B cell (primary cell): ENCODE measurements around the gene CYTH4. TPM values are rescaled to one million over a fixed set of nuclear protein-coding genes. Genes with fewer than 3 reads are reported as not detected.

Source experiments
- ATAC-seq: fragments of 200-7000 bp; cut with Tn5 transposase; one replicate; pipeline ENCODE4 v1.10.0; 2021; ENCODE audit warnings: low read depth, mild to moderate bottlenecking, moderate number of reproducible peaks, moderate library complexity
- CTCF ChIA-PET: fragments of 350-600 bp; sonication (Branson Sonifier 250); formaldehyde crosslinking; loops from one replicate; lab custom pipeline; 2021; ENCODE audit warnings: antibody characterized with exemption, inconsistent platforms; lab: Charles Lee
- POLR2A ChIA-PET: fragments of 350-600 bp; sonication (Branson Sonifier 250); formaldehyde crosslinking; loops from one replicate; lab custom pipeline; 2021; ENCODE audit warnings: antibody characterized with exemption; lab: Charles Lee
- DNase-seq: peaks from one replicate; pipeline ENCODE4 v3.0.0; 2013
- H2AFZ ChIP-seq: 2 replicates; pipeline ENCODE4 v1.6.1; 2012; ENCODE audit warnings: mild to moderate bottlenecking, low read depth, low read length; ENCODE audit not compliant: insufficient read depth, poor library complexity, severe bottlenecking
- H3K27ac ChIP-seq, 2 donors: 1 replicate in 1 of 2; 2 replicates in 1 of 2; pipeline ENCODE4 v1.5.1; 2012 to 2013; ENCODE audit warnings: low read length in 2 of 2, mild to moderate bottlenecking in 2 of 2, moderate library complexity in 1 of 2
- H3K27me3 ChIP-seq, 4 experiments: fragments of 200-600 bp in 1 of 4; sonication (generic) in 1 of 4; replicated peaks in 1 of 4; 1 replicate in 2 of 4; 2 replicates in 2 of 4; pipeline versions ENCODE4 v1.6.1 to v1.7.0; 2013 to 2016; ENCODE audit warnings: low read length in 3 of 4, mild to moderate bottlenecking in 2 of 4, mixed read lengths in 1 of 4, moderate library complexity in 1 of 4; ENCODE audit not compliant: insufficient read depth in 4 of 4, control insufficient read depth in 3 of 4; ENCODE audit errors: control extremely low read depth in 1 of 4
- H3K36me3 ChIP-seq, 2 experiments: replicated peaks in 1 of 2; 1 replicate in 1 of 2; 2 replicates in 1 of 2; pipeline versions ENCODE4 v1.6.1 to v1.7.1; 2013; ENCODE audit warnings: low read length in 1 of 2; ENCODE audit not compliant: insufficient read depth in 2 of 2, control insufficient read depth in 1 of 2; ENCODE audit errors: control extremely low read depth in 1 of 2, extremely low read depth in 1 of 2
- H3K4me1 ChIP-seq, 2 donors: fragments of 200-600 bp in 1 of 2; sonication (generic) in 1 of 2; 1 replicate in 1 of 2; 2 replicates in 1 of 2; pipeline versions ENCODE4 v1.5.1 to v1.6.1; 2013 to 2017; ENCODE audit warnings: low read length in 2 of 2; ENCODE audit not compliant: control insufficient read depth in 2 of 2, insufficient read depth in 2 of 2
- H3K4me2 ChIP-seq: replicated peaks from 2 replicates; pipeline ENCODE3; 2012; ENCODE audit warnings: mild to moderate bottlenecking, low read depth, low read length; ENCODE audit not compliant: poor library complexity, severe bottlenecking
- H3K4me3 ChIP-seq, 5 experiments: fragments of 200-600 bp in 1 of 5; sonication (generic) in 1 of 5; 1 replicate in 3 of 5; 2 replicates in 2 of 5; pipeline versions ENCODE4 v1.5.1 to v1.7.0; 2011 to 2016; ENCODE audit warnings: low read length in 4 of 5, mild to moderate bottlenecking in 4 of 5, low read depth in 2 of 5, control low read depth in 1 of 5, moderate library complexity in 1 of 5; ENCODE audit not compliant: insufficient read depth in 1 of 5; ENCODE audit errors: control extremely low read depth in 1 of 5, extremely low read depth in 1 of 5
- H3K79me2 ChIP-seq: fragments of 200-600 bp; sonication (generic); one replicate; pipeline ENCODE4 v1.6.0; 2016; ENCODE audit warnings: low read length; ENCODE audit not compliant: control insufficient read depth, insufficient read depth
- H3K9ac ChIP-seq: fragments of 200-600 bp; sonication (generic); 2 replicates; pipeline ENCODE4 v1.6.1; 2017; ENCODE audit warnings: mild to moderate bottlenecking, low read length, moderate library complexity
- H3K9me3 ChIP-seq, 3 donors: one replicate each; pipeline versions ENCODE4 v1.6.1 to v1.7.1; 2013; ENCODE audit warnings: low read length in 2 of 3; ENCODE audit not compliant: control insufficient read depth in 2 of 3, insufficient read depth in 1 of 3; ENCODE audit errors: control extremely low read depth in 1 of 3
- H4K20me1 ChIP-seq: 2 replicates; pipeline ENCODE4 v1.6.0; 2012; ENCODE audit warnings: mild to moderate bottlenecking, low read length; ENCODE audit not compliant: insufficient read depth, control insufficient read depth, poor library complexity, severe bottlenecking
- H3K27ac Mint-ChIP-seq: one replicate; pipeline ENCODE4 v1.8.0; 2021; ENCODE audit warnings: mixed read lengths
- H3K27me3 Mint-ChIP-seq: one replicate; pipeline ENCODE4 v1.8.0; 2021; ENCODE audit warnings: mixed read lengths
- H3K4me1 Mint-ChIP-seq: one replicate; pipeline ENCODE4 v1.8.0; 2021; ENCODE audit warnings: mixed read lengths
- H3K4me3 Mint-ChIP-seq: one replicate; pipeline ENCODE4 v1.8.0; 2021; ENCODE audit warnings: mixed read lengths
- H3K9me3 Mint-ChIP-seq: one replicate; pipeline ENCODE4 v1.8.0; 2022; ENCODE audit warnings: mixed read lengths; ENCODE audit not compliant: insufficient read depth
- EZH2 ChIP-seq: IDR thresholded peaks from 2 replicates; pipeline ENCODE4 v1.6.1; 2012; ENCODE audit warnings: borderline replicate concordance, low read depth, mild to moderate bottlenecking, moderate library complexity, low read length; ENCODE audit not compliant: insufficient read depth, poor library complexity, severe bottlenecking
- WGBS: methylation state at CpG from one replicate; pipeline ENCODE4 v1.1.5; 2013; ENCODE audit warnings: missing lambda C conversion rate; ENCODE audit not compliant: insufficient coverage; 5-methylcytosine and 5-hydroxymethylcytosine counted together
- intact Hi-C: fragments of 100-400 bp; cut with micrococcal nuclease; formaldehyde crosslinking; loops from one replicate; pipeline ENCODE4 v1.10.0; 2022
- polyA plus RNA-seq: library from polyadenylated mRNA; depleted of rRNA; stranded (reverse); fragments of >200 nt; gene quantifications from 2 replicates; pipeline ENCODE4 v1.2.3, GENCODE V29; 2012
- total RNA-seq, 2 donors: library from RNA; stranded (reverse); fragments of 120-200 nt in 1 of 2; gene quantifications; 1 replicate in 1 of 2; 2 replicates in 1 of 2; pipeline versions ENCODE4 v1.2.3 to v1.2.4, GENCODE V29; 2013 to 2022
- TF ChIP-seq, protein P1 (sequence below): fragments of 200-600 bp; IDR thresholded peaks from one replicate; pipeline ENCODE4 v1.8.0; 2022; ENCODE audit warnings: antibody characterized with exemption, mild to moderate bottlenecking

The CYTH4 gene
- total and polyA plus RNA-seq, 2 donors (not counting 1 experiment from before 2014, with no cell fraction given): 98.0 to 154 TPM

DNA sequence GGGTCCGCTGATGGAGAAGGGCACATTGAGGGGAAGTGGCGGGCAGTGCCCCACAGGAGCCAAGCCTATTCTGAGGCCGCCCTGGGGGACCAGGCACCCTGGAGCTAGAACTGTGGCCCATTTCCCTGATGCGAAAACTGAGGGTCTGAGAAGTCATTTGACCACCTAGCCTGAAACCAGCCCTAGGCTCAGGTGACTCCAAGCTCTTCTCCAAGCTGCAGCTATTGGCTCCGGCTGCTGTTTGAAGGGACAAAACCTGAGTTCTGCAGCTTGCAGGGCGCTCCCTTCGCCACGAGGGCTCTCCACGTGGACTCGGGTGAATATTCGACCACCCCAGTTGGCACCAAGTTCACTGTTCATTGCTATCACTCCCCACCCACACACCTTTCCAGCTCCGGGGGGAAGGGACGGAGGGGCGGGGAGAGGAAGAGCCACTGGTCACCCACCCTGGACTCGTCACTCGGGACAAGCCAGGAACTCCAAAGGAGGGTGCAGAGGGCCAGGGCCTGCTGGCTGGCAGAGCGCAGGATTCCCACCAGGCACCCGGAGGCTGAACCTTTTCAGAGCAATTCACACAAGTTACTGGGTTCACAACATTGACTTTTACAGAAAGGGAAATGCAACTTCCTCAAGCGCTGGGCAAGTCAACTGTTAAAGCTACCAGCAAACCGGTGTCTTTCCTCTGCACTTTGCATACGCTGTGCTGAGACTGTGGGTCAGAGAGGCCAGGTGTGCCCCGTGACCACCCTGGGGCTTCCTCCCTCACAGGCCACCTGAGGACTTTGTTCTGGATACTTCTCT is 37.2 kb upstream of the CYTH4 start:
- Histone ChIP-seq H3K27me3 (no peaks in the 10 kb centered on the region), H4K20me1 (peaks cover 35% of the 10 kb centered on the region), H3K4me1 (peaks cover 42 to 60% of the 10 kb centered on the region in 2 donors), H3K27ac (peak overlapping the region; percentile 80 to 86), H3K79me2 (peaks cover 45% of the 10 kb centered on the region), H3K9me3 (no peaks in the 10 kb centered on the region), H3K36me3 (peaks cover 0 to 20% of the 10 kb centered on the region in 2 experiments), H3K9ac (peak overlapping the region; percentile 92), H3K4me2 (peak overlapping the region; percentile 98), H2AFZ (no peak overlapping the region), H3K4me3 (peak overlapping the region; percentile 4 to 99 (median 97))
- TF ChIP-seq, protein P1, sequence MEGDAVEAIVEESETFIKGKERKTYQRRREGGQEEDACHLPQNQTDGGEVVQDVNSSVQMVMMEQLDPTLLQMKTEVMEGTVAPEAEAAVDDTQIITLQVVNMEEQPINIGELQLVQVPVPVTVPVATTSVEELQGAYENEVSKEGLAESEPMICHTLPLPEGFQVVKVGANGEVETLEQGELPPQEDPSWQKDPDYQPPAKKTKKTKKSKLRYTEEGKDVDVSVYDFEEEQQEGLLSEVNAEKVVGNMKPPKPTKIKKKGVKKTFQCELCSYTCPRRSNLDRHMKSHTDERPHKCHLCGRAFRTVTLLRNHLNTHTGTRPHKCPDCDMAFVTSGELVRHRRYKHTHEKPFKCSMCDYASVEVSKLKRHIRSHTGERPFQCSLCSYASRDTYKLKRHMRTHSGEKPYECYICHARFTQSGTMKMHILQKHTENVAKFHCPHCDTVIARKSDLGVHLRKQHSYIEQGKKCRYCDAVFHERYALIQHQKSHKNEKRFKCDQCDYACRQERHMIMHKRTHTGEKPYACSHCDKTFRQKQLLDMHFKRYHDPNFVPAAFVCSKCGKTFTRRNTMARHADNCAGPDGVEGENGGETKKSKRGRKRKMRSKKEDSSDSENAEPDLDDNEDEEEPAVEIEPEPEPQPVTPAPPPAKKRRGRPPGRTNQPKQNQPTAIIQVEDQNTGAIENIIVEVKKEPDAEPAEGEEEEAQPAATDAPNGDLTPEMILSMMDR: no peak
- no peak for TF ChIP-seq EZH2
- 20% methylated on average over 18 of the region's 22 CpGs for WGBS
- POLR2A ChIA-PET: interaction anchor here (0.7 to 5.5 kb wide), 8 partner anchors 14 to 66 kb away, joined by 3 to 83 read pairs (median 16); no protein-coding TSS in a partner anchor
- Mint-ChIP-seq H3K9me3 (no peaks in the 10 kb centered on the region), H3K4me3 (peak overlapping the region; percentile 97), H3K27me3 (no peaks in the 10 kb centered on the region), H3K27ac (peak overlapping the region; percentile 89), H3K4me1 (peaks cover 74% of the 10 kb centered on the region)
- peak; percentile 29 for ATAC-seq
- intact Hi-C loops: loop anchor here (1.0 to 10.0 kb wide), 6 partner anchors 16 to 718 kb away; partner anchors contain the start of genes ANKRD54, EIF3D, EIF3L and GGA1
- CTCF ChIA-PET: interaction anchor here (0.7 to 17.0 kb wide), 13 partner anchors 7 to 322 kb away, joined by 3 to 377 read pairs (median 7); no protein-coding TSS in a partner anchor
- peak; percentile 88 for DNase-seq

DNA sequence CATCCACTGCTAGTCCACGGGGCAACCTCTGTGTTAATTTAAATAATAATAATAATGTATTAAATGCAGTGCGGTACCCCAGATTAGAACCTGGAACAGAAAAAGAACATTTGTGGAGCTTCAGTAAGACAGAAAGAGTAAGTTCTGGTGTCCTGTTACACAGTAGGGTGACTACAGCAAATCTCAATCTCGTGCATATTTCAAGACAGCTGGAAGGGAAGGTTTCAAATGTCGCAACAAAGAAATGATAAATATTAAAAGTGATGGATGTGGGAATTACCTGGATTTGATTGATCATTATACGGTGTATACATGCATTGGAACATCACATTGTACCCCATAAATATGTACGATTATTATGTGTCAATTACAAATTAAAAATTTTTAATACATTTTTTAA is 36.6 kb upstream of the CYTH4 start:
- no peak for TF ChIP-seq EZH2
- TF ChIP-seq, protein P1: no peak
- POLR2A ChIA-PET: interaction anchor here (0.7 to 5.5 kb wide), 7 partner anchors 14 to 65 kb away, joined by 3 to 83 read pairs (median 17); no protein-coding TSS in a partner anchor
- Histone ChIP-seq H3K9ac (no peak overlapping the region), H3K79me2 (peaks cover 41% of the 10 kb centered on the region), H3K4me2 (peak overlapping the region; percentile 98), H4K20me1 (peaks cover 29% of the 10 kb centered on the region), H3K9me3 (no peaks in the 10 kb centered on the region), H3K4me3 (no peak overlapping the region), H3K4me1 (peaks cover 36 to 54% of the 10 kb centered on the region in 2 donors), H3K36me3 (peaks cover 0 to 14% of the 10 kb centered on the region in 2 experiments), H2AFZ (no peak overlapping the region), H3K27me3 (no peaks in the 10 kb centered on the region), H3K27ac (peak overlapping the region; percentile 80 to 86)
- Mint-ChIP-seq H3K4me3 (peak overlapping the region; percentile 97), H3K4me1 (peaks cover 71% of the 10 kb centered on the region), H3K27ac (peak overlapping the region; percentile 89), H3K27me3 (no peaks in the 10 kb centered on the region), H3K9me3 (no peaks in the 10 kb centered on the region)
- no peak for DNase-seq
- CTCF ChIA-PET: interaction anchor here (0.8 to 17.0 kb wide), 11 partner anchors 15 to 321 kb away, joined by 3 to 377 read pairs (median 11); no protein-coding TSS in a partner anchor
- 17% methylated on average over 1 of the region's 6 CpGs for WGBS
- intact Hi-C loops: loop anchor here (1.0 to 10.0 kb wide), 4 partner anchors 39 to 599 kb away; partner anchors contain the start of genes ANKRD54, EIF3L and GGA1
- no peak for ATAC-seq
